Measurements from ENCODE around the gene PLAC1.

The PLAC1 gene

DNA sequence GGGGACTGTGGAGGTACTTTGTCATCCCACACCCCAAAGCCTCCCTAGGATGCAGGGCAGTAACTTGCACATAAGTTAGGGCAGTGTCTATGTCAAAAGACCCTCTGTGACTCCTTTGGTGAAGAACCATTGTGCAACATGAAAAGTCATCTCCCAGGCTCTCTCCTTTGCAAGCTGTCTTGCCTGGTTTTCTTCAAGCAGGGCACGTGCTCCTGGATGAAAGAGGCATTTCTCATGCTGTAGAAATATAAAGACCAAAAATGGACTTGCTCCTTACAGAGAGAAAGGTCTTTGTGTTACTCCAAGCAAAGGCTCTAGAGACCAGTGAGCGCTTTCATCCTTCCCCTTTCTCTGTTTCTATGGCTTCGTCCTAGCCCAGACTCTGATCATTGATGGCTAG, 44.9 kb downstream of the PLAC1 start (continued):
- TF ChIP-seq ARNTL (CRISPR knock-in tag; IDR thresholded peaks at IDR 0.05; ENCODE audit: borderline replicate concordance, low read depth) = no peak
- TF ChIP-seq TOX (CRISPR knock-in tag; IDR thresholded peaks at IDR 0.05; ENCODE audit: borderline replicate concordance) = no peak
- no peak for TF ChIP-seq SNAI2 (CRISPR knock-in tag; IDR thresholded peaks at IDR 0.05)
- TF ChIP-seq OSR1 (CRISPR knock-in tag; IDR thresholded peaks at IDR 0.05) = no peak

DNA sequence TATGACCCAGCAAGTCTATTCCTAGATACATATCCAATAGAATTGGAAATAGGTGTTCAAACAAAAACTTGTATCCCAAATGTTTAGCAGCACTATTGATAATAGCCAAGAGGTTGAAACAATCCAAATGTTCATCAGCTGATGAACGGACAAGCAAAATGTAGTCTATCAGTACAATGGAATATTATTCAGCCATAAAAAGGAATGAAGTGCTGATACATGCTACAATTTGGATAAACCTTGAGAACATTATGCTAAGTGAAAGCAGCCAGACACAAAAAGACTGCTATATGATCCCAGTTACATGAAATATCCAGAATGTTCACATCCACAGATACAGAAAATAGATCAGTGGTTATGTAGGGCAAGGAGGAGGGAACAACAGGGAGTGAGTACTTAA, 50.1 kb downstream of the PLAC1 start:
- TF ChIP-seq ZNF8 (CRISPR knock-in tag; IDR thresholded peaks at IDR 0.05) = no peak
- no peak for TF ChIP-seq ESRRG (CRISPR knock-in tag; IDR thresholded peaks at IDR 0.05)
- no peak for TF ChIP-seq TOX (CRISPR knock-in tag; IDR thresholded peaks at IDR 0.05; ENCODE audit: borderline replicate concordance)
- TF ChIP-seq GLIS3 (CRISPR knock-in tag; IDR thresholded peaks at IDR 0.05) = no peak
- no peak for TF ChIP-seq ARNTL (CRISPR knock-in tag; IDR thresholded peaks at IDR 0.05; ENCODE audit: borderline replicate concordance, low read depth)
- no peak for TF ChIP-seq OSR1 (CRISPR knock-in tag; IDR thresholded peaks at IDR 0.05)
- TF ChIP-seq CSDC2 (CRISPR knock-in tag; IDR thresholded peaks at IDR 0.05) = no peak
- TF ChIP-seq, protein P1, sequence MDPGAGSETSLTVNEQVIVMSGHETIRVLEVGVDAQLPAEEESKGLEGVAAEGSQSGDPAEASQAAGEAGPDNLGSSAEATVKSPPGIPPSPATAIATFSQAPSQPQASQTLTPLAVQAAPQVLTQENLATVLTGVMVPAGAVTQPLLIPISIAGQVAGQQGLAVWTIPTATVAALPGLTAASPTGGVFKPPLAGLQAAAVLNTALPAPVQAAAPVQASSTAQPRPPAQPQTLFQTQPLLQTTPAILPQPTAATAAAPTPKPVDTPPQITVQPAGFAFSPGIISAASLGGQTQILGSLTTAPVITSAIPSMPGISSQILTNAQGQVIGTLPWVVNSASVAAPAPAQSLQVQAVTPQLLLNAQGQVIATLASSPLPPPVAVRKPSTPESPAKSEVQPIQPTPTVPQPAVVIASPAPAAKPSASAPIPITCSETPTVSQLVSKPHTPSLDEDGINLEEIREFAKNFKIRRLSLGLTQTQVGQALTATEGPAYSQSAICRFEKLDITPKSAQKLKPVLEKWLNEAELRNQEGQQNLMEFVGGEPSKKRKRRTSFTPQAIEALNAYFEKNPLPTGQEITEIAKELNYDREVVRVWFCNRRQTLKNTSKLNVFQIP (CRISPR knock-in tag; IDR thresholded peaks at IDR 0.05; ENCODE audit: borderline replicate concordance, low read depth) = no peak
- TF ChIP-seq, protein P2, sequence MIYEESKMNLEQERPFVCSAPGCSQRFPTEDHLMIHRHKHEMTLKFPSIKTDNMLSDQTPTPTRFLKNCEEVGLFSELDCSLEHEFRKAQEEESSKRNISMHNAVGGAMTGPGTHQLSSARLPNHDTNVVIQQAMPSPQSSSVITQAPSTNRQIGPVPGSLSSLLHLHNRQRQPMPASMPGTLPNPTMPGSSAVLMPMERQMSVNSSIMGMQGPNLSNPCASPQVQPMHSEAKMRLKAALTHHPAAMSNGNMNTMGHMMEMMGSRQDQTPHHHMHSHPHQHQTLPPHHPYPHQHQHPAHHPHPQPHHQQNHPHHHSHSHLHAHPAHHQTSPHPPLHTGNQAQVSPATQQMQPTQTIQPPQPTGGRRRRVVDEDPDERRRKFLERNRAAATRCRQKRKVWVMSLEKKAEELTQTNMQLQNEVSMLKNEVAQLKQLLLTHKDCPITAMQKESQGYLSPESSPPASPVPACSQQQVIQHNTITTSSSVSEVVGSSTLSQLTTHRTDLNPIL (CRISPR knock-in tag; IDR thresholded peaks at IDR 0.05; ENCODE audit: low read depth) = no peak
- TF ChIP-seq, protein P3, sequence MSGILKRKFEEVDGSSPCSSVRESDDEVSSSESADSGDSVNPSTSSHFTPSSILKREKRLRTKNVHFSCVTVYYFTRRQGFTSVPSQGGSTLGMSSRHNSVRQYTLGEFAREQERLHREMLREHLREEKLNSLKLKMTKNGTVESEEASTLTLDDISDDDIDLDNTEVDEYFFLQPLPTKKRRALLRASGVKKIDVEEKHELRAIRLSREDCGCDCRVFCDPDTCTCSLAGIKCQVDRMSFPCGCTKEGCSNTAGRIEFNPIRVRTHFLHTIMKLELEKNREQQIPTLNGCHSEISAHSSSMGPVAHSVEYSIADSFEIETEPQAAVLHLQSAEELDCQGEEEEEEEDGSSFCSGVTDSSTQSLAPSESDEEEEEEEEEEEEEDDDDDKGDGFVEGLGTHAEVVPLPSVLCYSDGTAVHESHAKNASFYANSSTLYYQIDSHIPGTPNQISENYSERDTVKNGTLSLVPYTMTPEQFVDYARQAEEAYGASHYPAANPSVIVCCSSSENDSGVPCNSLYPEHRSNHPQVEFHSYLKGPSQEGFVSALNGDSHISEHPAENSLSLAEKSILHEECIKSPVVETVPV (CRISPR knock-in tag; IDR thresholded peaks at IDR 0.05) = no peak
- TF ChIP-seq BACH2 (CRISPR knock-in tag; IDR thresholded peaks at IDR 0.05; ENCODE audit: borderline replicate concordance) = no peak
- TF ChIP-seq, protein P4, sequence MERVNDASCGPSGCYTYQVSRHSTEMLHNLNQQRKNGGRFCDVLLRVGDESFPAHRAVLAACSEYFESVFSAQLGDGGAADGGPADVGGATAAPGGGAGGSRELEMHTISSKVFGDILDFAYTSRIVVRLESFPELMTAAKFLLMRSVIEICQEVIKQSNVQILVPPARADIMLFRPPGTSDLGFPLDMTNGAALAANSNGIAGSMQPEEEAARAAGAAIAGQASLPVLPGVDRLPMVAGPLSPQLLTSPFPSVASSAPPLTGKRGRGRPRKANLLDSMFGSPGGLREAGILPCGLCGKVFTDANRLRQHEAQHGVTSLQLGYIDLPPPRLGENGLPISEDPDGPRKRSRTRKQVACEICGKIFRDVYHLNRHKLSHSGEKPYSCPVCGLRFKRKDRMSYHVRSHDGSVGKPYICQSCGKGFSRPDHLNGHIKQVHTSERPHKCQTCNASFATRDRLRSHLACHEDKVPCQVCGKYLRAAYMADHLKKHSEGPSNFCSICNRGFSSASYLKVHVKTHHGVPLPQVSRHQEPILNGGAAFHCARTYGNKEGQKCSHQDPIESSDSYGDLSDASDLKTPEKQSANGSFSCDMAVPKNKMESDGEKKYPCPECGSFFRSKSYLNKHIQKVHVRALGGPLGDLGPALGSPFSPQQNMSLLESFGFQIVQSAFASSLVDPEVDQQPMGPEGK (CRISPR knock-in tag; IDR thresholded peaks at IDR 0.05; ENCODE audit: borderline replicate concordance) = no peak
- no peak for TF ChIP-seq RARB (CRISPR knock-in tag; IDR thresholded peaks at IDR 0.05)
- TF ChIP-seq ZFP30 (CRISPR knock-in tag; IDR thresholded peaks at IDR 0.05) = no peak
- TF ChIP-seq SNAI2 (CRISPR knock-in tag; IDR thresholded peaks at IDR 0.05) = no peak
- TF ChIP-seq ZNF565 (CRISPR knock-in tag; conservative IDR thresholded peaks at IDR 0.05; ENCODE audit: low read depth) = no peak
- TF ChIP-seq, protein P5, sequence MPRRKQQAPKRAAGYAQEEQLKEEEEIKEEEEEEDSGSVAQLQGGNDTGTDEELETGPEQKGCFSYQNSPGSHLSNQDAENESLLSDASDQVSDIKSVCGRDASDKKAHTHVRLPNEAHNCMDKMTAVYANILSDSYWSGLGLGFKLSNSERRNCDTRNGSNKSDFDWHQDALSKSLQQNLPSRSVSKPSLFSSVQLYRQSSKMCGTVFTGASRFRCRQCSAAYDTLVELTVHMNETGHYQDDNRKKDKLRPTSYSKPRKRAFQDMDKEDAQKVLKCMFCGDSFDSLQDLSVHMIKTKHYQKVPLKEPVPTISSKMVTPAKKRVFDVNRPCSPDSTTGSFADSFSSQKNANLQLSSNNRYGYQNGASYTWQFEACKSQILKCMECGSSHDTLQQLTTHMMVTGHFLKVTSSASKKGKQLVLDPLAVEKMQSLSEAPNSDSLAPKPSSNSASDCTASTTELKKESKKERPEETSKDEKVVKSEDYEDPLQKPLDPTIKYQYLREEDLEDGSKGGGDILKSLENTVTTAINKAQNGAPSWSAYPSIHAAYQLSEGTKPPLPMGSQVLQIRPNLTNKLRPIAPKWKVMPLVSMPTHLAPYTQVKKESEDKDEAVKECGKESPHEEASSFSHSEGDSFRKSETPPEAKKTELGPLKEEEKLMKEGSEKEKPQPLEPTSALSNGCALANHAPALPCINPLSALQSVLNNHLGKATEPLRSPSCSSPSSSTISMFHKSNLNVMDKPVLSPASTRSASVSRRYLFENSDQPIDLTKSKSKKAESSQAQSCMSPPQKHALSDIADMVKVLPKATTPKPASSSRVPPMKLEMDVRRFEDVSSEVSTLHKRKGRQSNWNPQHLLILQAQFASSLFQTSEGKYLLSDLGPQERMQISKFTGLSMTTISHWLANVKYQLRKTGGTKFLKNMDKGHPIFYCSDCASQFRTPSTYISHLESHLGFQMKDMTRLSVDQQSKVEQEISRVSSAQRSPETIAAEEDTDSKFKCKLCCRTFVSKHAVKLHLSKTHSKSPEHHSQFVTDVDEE (CRISPR knock-in tag; IDR thresholded peaks at IDR 0.05) = no peak
- no peak for TF ChIP-seq ZNF70 (CRISPR knock-in tag; IDR thresholded peaks at IDR 0.05)
- no peak for ATAC-seq

DNA sequence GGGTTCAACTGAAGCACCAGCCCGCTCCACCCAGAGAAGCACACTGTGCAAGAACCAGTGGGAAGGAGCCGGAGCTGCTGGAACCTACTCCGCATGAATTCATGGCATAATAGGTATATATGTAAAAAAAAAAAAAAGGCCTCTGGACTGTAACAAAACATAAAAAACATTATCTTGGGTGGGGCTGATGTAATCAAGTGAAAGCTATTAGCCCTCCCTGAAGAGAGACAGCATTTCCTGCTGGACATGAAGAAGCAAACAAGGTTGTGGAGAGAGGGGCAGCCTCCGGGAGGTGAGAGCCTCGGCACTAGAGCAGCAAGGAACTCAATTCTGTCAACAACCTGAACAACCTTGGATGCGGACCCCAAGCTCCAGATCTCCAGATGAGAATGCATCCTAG, 50.7 kb downstream of the PLAC1 start:
- ATAC-seq = no peak
- no peak for TF ChIP-seq ZFP30 (CRISPR knock-in tag; IDR thresholded peaks at IDR 0.05)
- TF ChIP-seq PPARA (CRISPR knock-in tag; IDR thresholded peaks at IDR 0.05; ENCODE audit: borderline replicate concordance) = no peak
- TF ChIP-seq SNAI2 (CRISPR knock-in tag; IDR thresholded peaks at IDR 0.05) = no peak
- TF ChIP-seq OSR1 (CRISPR knock-in tag; IDR thresholded peaks at IDR 0.05) = no peak
- no peak for TF ChIP-seq ZC3H10 (CRISPR knock-in tag; IDR thresholded peaks at IDR 0.05)
- no peak for TF ChIP-seq ZNF8 (CRISPR knock-in tag; IDR thresholded peaks at IDR 0.05)
- no peak for TF ChIP-seq GLIS3 (CRISPR knock-in tag; IDR thresholded peaks at IDR 0.05)
- no peak for TF ChIP-seq RARB (CRISPR knock-in tag; IDR thresholded peaks at IDR 0.05)
- no peak for TF ChIP-seq ZNF70 (CRISPR knock-in tag; IDR thresholded peaks at IDR 0.05)
- TF ChIP-seq, protein P5 (CRISPR knock-in tag; IDR thresholded peaks at IDR 0.05) = no peak
- no peak for TF ChIP-seq ESRRG (CRISPR knock-in tag; IDR thresholded peaks at IDR 0.05)
- no peak for TF ChIP-seq ISL1 (CRISPR knock-in tag; IDR thresholded peaks at IDR 0.05)
